ENCODE data around the gene HSF2BP.

The HSF2BP gene

DNA sequence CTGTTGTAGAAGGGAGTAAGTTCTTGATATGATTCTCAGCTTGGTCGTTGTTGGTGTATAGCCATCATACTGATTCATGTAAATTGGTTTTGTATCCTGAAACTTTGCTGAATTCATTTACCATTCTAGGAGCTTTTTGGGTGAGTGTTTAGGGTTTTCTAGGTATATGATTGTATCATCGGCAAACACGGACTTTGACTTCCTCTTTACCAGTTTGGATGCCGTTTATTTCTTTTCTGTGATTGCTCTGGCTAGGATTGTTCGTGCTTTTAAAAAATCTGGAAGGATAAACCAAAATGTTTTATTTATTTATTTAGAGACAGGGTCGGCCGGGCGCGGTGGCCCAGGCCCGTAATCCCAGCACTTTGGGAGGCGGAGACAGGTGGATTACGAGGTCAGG, 20.7 kb upstream of the HSF2BP start:
- TF ChIP-seq, protein P1, sequence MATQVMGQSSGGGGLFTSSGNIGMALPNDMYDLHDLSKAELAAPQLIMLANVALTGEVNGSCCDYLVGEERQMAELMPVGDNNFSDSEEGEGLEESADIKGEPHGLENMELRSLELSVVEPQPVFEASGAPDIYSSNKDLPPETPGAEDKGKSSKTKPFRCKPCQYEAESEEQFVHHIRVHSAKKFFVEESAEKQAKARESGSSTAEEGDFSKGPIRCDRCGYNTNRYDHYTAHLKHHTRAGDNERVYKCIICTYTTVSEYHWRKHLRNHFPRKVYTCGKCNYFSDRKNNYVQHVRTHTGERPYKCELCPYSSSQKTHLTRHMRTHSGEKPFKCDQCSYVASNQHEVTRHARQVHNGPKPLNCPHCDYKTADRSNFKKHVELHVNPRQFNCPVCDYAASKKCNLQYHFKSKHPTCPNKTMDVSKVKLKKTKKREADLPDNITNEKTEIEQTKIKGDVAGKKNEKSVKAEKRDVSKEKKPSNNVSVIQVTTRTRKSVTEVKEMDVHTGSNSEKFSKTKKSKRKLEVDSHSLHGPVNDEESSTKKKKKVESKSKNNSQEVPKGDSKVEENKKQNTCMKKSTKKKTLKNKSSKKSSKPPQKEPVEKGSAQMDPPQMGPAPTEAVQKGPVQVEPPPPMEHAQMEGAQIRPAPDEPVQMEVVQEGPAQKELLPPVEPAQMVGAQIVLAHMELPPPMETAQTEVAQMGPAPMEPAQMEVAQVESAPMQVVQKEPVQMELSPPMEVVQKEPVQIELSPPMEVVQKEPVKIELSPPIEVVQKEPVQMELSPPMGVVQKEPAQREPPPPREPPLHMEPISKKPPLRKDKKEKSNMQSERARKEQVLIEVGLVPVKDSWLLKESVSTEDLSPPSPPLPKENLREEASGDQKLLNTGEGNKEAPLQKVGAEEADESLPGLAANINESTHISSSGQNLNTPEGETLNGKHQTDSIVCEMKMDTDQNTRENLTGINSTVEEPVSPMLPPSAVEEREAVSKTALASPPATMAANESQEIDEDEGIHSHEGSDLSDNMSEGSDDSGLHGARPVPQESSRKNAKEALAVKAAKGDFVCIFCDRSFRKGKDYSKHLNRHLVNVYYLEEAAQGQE (IDR thresholded peaks at IDR 0.05; ENCODE audit: low read depth): no peak
- TF ChIP-seq CREB1 (IDR thresholded peaks at IDR 0.05; ENCODE audit: low read depth): no peak
- no peak for TF ChIP-seq TAF1 (IDR thresholded peaks at IDR 0.05; ENCODE audit: low read depth)
- no peak for TF ChIP-seq CEBPB (IDR thresholded peaks at IDR 0.05)
- TF ChIP-seq RAD21 (IDR thresholded peaks at IDR 0.05; ENCODE audit: low read depth): no peak
- no peak for TF ChIP-seq TEAD4 (IDR thresholded peaks at IDR 0.05)
- TF ChIP-seq, protein P2, sequence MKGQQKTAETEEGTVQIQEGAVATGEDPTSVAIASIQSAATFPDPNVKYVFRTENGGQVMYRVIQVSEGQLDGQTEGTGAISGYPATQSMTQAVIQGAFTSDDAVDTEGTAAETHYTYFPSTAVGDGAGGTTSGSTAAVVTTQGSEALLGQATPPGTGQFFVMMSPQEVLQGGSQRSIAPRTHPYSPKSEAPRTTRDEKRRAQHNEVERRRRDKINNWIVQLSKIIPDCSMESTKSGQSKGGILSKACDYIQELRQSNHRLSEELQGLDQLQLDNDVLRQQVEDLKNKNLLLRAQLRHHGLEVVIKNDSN (IDR thresholded peaks at IDR 0.05): no peak
- TF ChIP-seq NFIC (IDR thresholded peaks at IDR 0.05): no peak

DNA sequence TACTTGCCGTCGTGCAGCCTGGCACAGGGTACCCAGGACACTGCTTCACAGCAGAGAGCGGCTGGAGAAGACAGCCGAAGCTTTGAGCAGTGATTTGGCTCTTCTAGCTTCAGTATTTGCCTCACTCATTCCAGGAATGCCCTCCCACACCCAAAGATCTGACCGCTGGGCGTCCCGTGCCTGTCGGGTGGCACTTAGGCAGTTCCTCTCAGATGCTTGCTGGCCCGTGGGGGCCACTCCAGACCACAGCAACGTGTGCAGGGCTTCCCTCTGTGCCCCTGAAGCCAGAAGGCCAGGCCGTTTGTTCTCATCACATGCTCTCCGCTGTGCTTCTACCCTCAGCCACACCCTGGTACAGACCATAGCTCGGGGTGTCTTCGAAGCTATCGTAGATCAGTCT, 17.1 kb upstream of the HSF2BP start:
- TF ChIP-seq RAD21 (IDR thresholded peaks at IDR 0.05; ENCODE audit: low read depth): no peak
- TF ChIP-seq EGR1 (IDR thresholded peaks at IDR 0.05): no peak
- TF ChIP-seq TAF1 (IDR thresholded peaks at IDR 0.05; ENCODE audit: low read depth): no peak

DNA sequence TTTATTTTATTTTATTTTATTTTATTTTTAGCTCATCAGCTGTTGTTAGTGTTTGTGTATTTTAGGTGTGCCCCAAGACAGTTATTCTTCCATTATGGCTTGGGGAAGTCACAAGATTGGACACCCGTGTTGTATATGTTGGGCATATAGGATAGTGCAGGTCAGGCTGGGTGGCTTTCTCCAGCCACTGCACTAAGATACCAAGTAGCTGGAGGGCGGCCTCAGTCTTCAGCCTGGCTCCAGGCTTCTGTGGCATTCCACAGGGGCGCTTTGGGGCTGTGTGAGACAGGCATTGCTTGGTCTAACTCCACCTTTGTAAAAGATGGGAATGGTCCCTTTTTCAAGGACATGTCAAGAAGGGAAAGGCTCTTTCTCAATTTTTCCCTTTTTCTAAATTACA, 16.6 kb upstream of the HSF2BP start:
- TF ChIP-seq, protein P3, sequence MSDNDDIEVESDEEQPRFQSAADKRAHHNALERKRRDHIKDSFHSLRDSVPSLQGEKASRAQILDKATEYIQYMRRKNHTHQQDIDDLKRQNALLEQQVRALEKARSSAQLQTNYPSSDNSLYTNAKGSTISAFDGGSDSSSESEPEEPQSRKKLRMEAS (IDR thresholded peaks at IDR 0.05): no peak
- TF ChIP-seq FOXM1 (IDR thresholded peaks at IDR 0.05; ENCODE audit: borderline replicate concordance, low read depth) (no peak), CEBPB (IDR thresholded peaks at IDR 0.05) (no peak), YY1 (IDR thresholded peaks at IDR 0.05; ENCODE audit: low read depth) (no peak), NFIC (IDR thresholded peaks at IDR 0.05) (no peak), CREB1 (IDR thresholded peaks at IDR 0.05; ENCODE audit: low read depth) (no peak), TAF1 (IDR thresholded peaks at IDR 0.05; ENCODE audit: low read depth) (no peak)
- TF ChIP-seq, protein P2 (IDR thresholded peaks at IDR 0.05): no peak

DNA sequence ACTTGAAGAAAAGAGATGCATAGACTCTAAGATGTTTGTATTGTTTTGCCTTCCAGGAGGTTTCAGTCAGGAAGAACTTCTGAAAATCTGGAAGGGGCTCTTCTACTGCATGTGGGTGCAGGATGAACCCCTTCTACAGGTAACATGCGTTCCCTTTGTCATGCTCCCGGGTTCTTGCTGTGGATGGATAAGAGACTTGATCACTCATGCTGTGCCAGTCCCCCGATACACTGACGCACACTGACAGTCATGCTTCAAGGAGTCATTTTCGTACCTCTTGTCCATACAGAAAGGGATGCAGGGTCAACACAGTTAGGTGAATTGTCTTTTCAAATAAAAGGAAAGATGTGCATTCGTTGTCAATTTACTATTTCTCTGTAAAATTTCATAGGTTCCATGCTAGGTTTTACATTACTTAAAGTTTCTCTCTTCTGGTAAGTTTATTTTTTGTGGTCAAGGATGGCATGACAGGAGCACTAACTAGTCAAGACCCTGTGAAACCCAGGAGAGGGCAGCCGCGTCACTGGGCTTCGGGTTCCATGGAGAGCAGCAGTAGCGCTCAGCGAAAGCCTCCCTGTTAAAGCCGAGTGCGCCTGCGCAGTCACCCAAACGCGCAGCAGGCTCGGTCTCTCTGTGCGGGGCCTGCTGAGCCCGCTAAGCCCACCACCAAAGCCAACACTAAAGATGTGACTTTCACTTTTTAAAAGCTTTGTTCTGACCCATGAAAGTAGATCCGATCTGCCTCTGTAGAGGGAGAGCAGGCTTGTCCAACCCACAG, 10.7 kb upstream of the HSF2BP start:
- TF ChIP-seq, protein P1 (IDR thresholded peaks at IDR 0.05; ENCODE audit: low read depth): no peak
- TF ChIP-seq, protein P3 (IDR thresholded peaks at IDR 0.05): no peak
- no peak for TF ChIP-seq CREB1 (IDR thresholded peaks at IDR 0.05; ENCODE audit: low read depth)
- TF ChIP-seq, protein P2 (IDR thresholded peaks at IDR 0.05): no peak
- no peak for TF ChIP-seq TAF1 (IDR thresholded peaks at IDR 0.05; ENCODE audit: low read depth)
- no peak for TF ChIP-seq TCF12 (IDR thresholded peaks at IDR 0.05; ENCODE audit: low read depth)
- TF ChIP-seq EGR1 (IDR thresholded peaks at IDR 0.05): no peak
- no peak for TF ChIP-seq RAD21 (IDR thresholded peaks at IDR 0.05; ENCODE audit: low read depth)
- TF ChIP-seq NFIC (IDR thresholded peaks at IDR 0.05): no peak
- no peak for TF ChIP-seq CEBPB (IDR thresholded peaks at IDR 0.05)

DNA sequence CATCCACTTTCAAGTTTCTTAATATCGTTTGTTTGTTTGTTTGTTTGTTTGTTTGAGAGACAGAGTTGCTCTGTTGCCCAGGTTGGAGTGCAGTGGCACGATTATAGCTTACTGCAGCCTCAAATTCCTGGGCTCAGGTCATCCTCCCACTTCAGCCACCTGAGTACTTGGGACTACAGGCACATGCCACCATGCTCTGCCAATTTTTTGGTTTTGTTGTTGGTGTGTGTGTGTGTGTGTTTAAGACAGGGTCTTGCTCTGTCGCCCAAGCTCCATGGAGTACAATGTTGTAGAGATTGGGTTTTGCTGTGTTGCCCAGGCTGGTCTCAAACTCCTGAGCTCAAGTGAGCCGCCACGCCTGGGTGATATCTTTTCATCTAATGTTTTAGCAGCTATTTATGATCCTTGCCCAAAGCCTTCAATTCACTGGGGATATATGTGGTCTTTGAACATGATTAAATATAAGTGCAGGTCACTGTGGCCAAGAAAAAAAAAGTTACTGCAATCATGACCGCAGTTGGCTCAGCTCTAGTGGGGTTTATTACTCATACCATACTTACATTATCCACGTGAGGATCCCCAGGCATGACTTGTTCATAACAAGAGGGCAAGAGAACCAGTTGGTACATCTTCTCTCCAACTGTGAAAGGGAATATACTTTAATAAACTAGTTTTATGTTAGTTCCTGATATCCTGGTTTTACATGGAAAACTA, 8.1 kb upstream of the HSF2BP start:
- TF ChIP-seq FOXM1 (IDR thresholded peaks at IDR 0.05; ENCODE audit: borderline replicate concordance, low read depth) (no peak), TCF12 (IDR thresholded peaks at IDR 0.05; ENCODE audit: low read depth) (no peak), CREB1 (IDR thresholded peaks at IDR 0.05; ENCODE audit: low read depth) (no peak), EGR1 (IDR thresholded peaks at IDR 0.05) (no peak), ZBTB7A (IDR thresholded peaks at IDR 0.05; ENCODE audit: low read depth) (no peak)
- TF ChIP-seq, protein P1 (IDR thresholded peaks at IDR 0.05; ENCODE audit: low read depth): no peak

Measured in Ishikawa (cell line).